GM10248 (cell line): ENCODE data around the gene ODAD2.

ENCODE experiments used
- CTCF ChIA-PET: fragments of 300-600 bp; sonication (Branson Sonifier 250); formaldehyde crosslinking; extraction: SDS; loops from one replicate; lab custom pipeline; 2021; ENCODE audit warnings: antibody characterized with exemption; lab: Yijun Ruan, JAX
- POLR2A ChIA-PET: fragments of 350-650 bp; sonication (Branson Sonifier 250); formaldehyde crosslinking; extraction: SDS; loops from one replicate; lab custom pipeline; 2020; ENCODE audit warnings: antibody characterized with exemption; lab: Yijun Ruan, JAX
- DNase-seq: peaks from one replicate; pipeline ENCODE4 v3.0.0; 2012; ENCODE audit errors: extremely low spot score
- CTCF ChIP-seq: IDR thresholded peaks from 2 replicates; pipeline ENCODE4 v1.5.1; 2012; ENCODE audit warnings: mild to moderate bottlenecking, low read depth; ENCODE audit errors: extremely low read depth, missing control alignments, control extremely low read depth

ODAD2 gene

GRCh38 chr10:28020080-28020860 lies 21.4 kb upstream of the ODAD2 start:
- CTCF ChIA-PET, result interaction anchor here (0.9 kb wide), 1 partner anchor 12 kb away, joined by 3 read pairs; no protein-coding TSS in a partner anchor
- no peak for TF ChIP-seq CTCF
- DNase-seq, result no peak
- POLR2A ChIA-PET, result no interaction called here

- DNase-seq, result no peak
- TF ChIP-seq CTCF, result no peak
- CTCF ChIA-PET, result no interaction called here
- POLR2A ChIA-PET, result no interaction called here
These were observed 15.8 kb upstream of the ODAD2 start for GRCh38 chr10:28014651-28015050.

- DNase-seq, result no peak
- ChIA-PET POLR2A (no interaction called here), CTCF (no interaction called here)
- TF ChIP-seq CTCF, result no peak
These were observed 14.2 kb upstream of the ODAD2 start for GRCh38 chr10:28012990-28013515.

- ChIA-PET CTCF (no interaction called here), POLR2A (no interaction called here)
- no peak for TF ChIP-seq CTCF
- no peak for DNase-seq
These were observed 11.9 kb upstream of the ODAD2 start for GRCh38 chr10:28010821-28011220.

- POLR2A ChIA-PET, result no interaction called here
- DNase-seq, result no peak
- no peak for TF ChIP-seq CTCF
- CTCF ChIA-PET, result interaction anchor here (1.5 kb wide), 1 partner anchor 13 kb away, joined by 3 read pairs; no protein-coding TSS in a partner anchor
These were observed 9.2 kb upstream of the ODAD2 start for GRCh38 chr10:28008054-28008453.

- ChIA-PET POLR2A (no interaction called here), CTCF (no interaction called here)
- DNase-seq, result no peak
- TF ChIP-seq CTCF, result no peak
These were observed 2.5 kb upstream of the ODAD2 start for GRCh38 chr10:28001353-28001752.
